Measurements from ENCODE around the gene EFNA5. TPM values are rescaled to one million over a fixed set of nuclear protein-coding genes. Genes with fewer than 3 reads are reported as not detected.

Gene EFNA5
- total and polyA plus RNA-seq, 2 of the 8 experiments (the other 6 are each of a cell fraction or from before 2014, with no cell fraction given) = 9.6 to 21.8 TPM

GRCh38 chr5:107700481-107700880, 29.7 kb upstream of the EFNA5 start:
- no peak overlapping the region for H2AFZ ChIP-seq (ENCODE audit: low read length)
- CTCF ChIA-PET (ENCODE audit: partially characterized antibody) = no interaction called here
- POLR2A ChIA-PET (ENCODE audit: partially characterized antibody) = no interaction called here

More at GRCh38 chr5:107700481-107700880, 29.7 kb upstream of the EFNA5 start:
- H3K4me2 ChIP-seq (ENCODE audit: insufficient read depth in 1 of 2, low read depth in 2 of 2, low read length in 2 of 2) = no peak overlapping the region
- H2BK120ac ChIP-seq (replicated peaks; ENCODE audit: low read depth, low read length) = no peak overlapping the region
- no peak overlapping the region for H4K91ac ChIP-seq (replicated peaks; ENCODE audit: insufficient read length, low read length)
- H2AK5ac ChIP-seq (ENCODE audit: low read depth, low read length) = no peak overlapping the region
- H3K9ac ChIP-seq (replicated peaks in 1 of 4; ENCODE audit: extremely low read depth in 1 of 4, low read depth in 3 of 4, low read length in 3 of 4) = no peak overlapping the region
- no peak overlapping the region for H2BK12ac ChIP-seq (ENCODE audit: low read depth, low read length)
- H4K5ac ChIP-seq (ENCODE audit: insufficient read length, low read depth, low read length) = no peak overlapping the region
- DNase-seq (ENCODE audit: low read depth in 1 of 2, low spot score in 2 of 2) (no peak), FAIRE-seq (no peak)
- H3K79me2 ChIP-seq (ENCODE audit: control insufficient read depth in 1 of 2, insufficient read depth in 2 of 2, low read length in 2 of 2) = no peaks in the 10 kb centered on the region
- no peaks in the 10 kb centered on the region for H3K79me1 ChIP-seq (ENCODE audit: low read depth, low read length)
- H3K4ac ChIP-seq (replicated peaks; ENCODE audit: insufficient read length, low read depth, low read length) = no peak overlapping the region
- H2BK20ac ChIP-seq (ENCODE audit: low read length) = no peak overlapping the region
- no peak overlapping the region for H4K8ac ChIP-seq (ENCODE audit: extremely low read depth, insufficient read depth, low read length)
- no peaks in the 10 kb centered on the region; a peak in 1 of 8 replicates for H3K36me3 ChIP-seq (ENCODE audit: control insufficient read depth in 2 of 4, insufficient read depth in 4 of 4, low read length in 3 of 4)
- H3K23me2 ChIP-seq (ENCODE audit: low read depth, low read length) = no peaks in the 10 kb centered on the region
- peaks cover 2 to 16% (median 8%) of the 10 kb centered on the region in 4 experiments; a peak in 5 of 7 replicates for H3K4me1 ChIP-seq (replicated peaks in 1 of 4; ENCODE audit: control insufficient read depth in 3 of 4, insufficient read depth in 4 of 4, low read length in 3 of 4)
- H3K27me3 ChIP-seq (replicated peaks in 1 of 4; ENCODE audit: control insufficient read depth in 3 of 4, extremely low read depth in 1 of 4, insufficient read depth in 3 of 4, low read length in 3 of 4) = no peaks in the 10 kb centered on the region
- no peak overlapping the region for H3K27ac ChIP-seq (ENCODE audit: low read depth, low read length)
- no peak overlapping the region for H3K4me3 ChIP-seq (ENCODE audit: extremely low read depth in 1 of 4, insufficient read depth in 2 of 4, low read depth in 3 of 4, low read length in 4 of 4)
- H3K18ac ChIP-seq (ENCODE audit: extremely low read depth, low read length) = no peak overlapping the region
- no peaks in the 10 kb centered on the region for H4K20me1 ChIP-seq (replicated peaks in 1 of 2; ENCODE audit: control insufficient read depth in 1 of 2, insufficient read depth in 2 of 2, low read length in 2 of 2)
- H3K56ac ChIP-seq (replicated peaks; ENCODE audit: insufficient read length, low read depth, low read length) = no peak overlapping the region
- H3K14ac ChIP-seq (ENCODE audit: insufficient read length) = no peak overlapping the region
- no peak for TF ChIP-seq TAF1 (IDR thresholded peaks at IDR 0.05; ENCODE audit: low read depth, low read length)
- no peak overlapping the region for H3K23ac ChIP-seq (ENCODE audit: insufficient read length)
- no peaks in the 10 kb centered on the region for H3K9me3 ChIP-seq (ENCODE audit: insufficient read depth in 2 of 2, low read depth in 1 of 2, low read length in 1 of 2)
- H2BK15ac ChIP-seq (ENCODE audit: low read length) = no peak overlapping the region
- no peak overlapping the region for H2BK5ac ChIP-seq (ENCODE audit: low read depth, low read length)

All from H1 (cell line).